ENCODE measurements around the gene TRIML1.
"Not testable (repeated sequence)": the region's sequence is repeated elsewhere in the genome, so short reads cannot be mapped to it uniquely, and the experiment has no call there.

TRIML1 gene

DNA sequence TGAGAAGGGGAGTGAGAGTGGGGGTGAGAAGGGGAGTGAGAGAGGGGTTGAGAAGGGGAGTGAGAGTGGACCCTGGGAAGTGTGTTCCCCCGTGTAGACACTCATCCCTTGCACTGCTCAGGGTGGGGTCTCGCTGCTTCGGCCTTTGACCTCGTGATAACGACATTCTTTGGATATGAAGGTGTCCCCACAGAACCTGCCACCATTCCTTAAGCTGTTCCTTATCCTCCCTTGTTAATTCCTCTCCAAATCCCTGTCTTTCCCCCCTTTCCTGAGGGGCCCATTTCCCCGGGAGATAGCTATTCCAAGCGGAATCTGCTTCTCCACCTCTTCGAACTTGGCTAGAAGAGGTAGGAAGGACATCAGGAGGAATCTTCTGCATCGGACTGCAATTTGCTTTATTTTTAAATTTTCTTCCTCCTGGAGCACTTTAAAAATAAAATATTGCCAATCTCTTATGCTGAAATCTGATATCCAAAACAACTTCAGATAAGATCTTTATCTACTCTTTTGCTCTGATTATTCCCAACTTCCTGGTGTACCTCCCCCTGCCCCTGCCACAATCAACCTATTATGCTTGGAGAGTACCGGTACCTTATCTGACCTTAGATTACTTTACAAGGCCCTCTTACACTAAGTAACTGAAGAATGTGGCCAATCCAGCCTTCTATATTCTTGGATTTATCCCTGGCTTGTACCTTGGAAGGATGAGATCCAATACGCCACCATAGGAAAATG is 15.6 kb downstream of the TRIML1 start:
- DNase-seq: no peak

DNA sequence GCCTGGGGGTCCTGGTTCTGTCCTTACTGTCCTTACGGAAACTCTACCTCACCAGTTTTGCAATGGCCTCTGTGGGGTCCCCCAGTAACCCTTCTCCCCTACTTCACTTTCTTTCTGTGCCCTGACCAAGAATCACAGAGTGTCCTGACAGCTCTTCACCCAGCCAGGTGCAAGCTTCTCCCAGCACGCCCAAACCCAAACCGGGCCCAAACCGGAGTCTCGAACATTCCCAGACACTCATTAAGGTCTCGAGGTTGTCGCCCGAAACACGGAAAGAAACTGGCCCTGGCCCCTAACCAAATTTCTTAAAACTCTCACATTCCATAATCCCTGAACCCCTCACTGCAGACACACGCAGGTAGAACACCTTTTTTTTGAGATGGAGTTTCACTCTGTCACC is 19.1 kb downstream of the TRIML1 start:
- no peak for DNase-seq

DNA sequence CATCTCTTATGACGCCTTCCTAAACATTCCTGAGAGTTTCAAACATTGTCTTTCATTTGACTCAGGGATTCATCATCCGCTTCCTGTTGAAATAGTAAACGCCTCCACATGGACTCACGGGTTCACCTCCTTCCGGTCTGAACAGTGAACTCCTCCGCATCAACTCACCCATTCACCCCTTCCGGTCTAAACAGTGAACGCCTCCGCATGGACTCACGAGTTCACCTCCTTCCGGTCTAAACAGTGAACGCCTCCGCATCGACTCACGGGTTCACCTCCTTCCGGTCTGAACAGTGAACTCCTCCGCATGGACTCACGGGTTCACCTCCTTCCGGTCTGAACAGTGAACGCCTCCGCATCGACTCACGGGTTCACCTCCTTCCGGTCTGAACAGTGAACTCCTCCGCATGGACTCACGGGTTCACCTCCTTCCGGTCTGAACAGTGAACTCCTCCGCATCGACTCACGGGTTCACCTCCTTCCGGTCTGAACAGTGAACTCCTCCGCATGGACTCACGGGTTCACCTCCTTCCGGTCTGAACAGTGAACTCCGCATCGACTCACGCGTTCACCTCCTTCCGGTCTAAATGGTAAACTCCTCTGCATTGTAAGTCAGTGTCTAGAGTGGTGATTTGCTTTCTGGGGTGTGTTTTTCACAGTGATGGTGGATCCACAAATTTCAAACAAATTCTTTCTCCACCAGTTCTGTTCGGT is 20.4 kb downstream of the TRIML1 start:
- not testable (repeated sequence) for DNase-seq

DNA sequence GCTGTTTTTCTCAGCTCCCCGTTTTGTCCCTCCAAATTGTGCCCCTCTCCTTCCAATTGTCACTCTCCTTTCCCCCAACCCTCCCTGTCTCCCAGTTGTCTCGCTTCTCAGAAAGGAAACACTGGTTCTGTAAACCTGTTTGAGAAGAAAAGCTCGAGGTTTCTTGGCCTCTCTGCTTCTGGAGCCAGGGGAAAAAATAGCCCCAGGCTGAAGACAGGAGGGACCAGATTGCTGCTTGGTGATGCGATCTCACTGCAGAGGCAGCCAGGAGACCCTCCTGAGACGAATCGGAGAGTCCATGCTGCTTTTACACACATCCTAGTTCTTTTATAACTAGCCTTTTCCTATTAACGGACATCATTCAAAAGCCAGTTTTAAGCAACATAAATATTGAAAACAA is 21.2 kb downstream of the TRIML1 start:
- DNase-seq: no peak

DNA sequence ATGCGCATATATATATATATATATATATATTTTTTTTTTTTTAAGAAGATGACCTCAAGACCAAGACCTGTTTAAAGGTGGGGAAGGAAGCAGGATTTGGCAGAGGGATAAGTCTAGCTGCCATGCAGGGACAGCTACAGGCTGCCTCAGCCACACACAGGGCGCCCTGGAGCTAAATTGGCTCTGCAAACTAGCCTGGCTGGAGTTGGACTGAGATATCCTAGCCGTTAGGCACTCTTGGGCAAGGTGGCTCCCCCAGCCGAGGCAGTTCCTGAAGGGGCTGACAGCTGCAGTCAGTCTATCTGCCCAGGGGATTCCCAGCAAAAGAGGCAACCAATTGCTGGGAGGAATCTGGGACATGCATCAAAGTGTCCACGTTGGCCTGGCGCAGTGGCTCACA is 21.9 kb downstream of the TRIML1 start:
- no peak for DNase-seq

DNA sequence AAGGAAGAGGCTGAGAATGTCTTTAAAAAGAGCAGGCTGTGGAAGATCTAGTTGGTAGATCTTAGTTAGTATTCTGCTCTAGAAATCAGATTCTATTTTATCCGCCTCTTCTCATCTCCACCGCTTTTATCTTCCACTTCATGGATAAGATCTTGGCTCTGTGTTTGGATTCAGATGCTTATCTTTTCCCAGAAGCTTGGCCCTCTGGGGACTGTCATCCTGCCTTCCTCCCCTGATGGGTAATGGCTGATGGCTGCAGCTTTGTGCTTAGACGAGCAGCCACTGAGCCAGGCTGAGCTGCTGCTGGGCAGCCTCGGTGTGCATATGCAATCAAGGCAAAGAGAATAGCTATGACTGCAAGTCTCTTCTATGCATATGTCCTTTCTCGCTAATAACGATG is 23.5 kb downstream of the TRIML1 start:
- DNase-seq: no peak

DNA sequence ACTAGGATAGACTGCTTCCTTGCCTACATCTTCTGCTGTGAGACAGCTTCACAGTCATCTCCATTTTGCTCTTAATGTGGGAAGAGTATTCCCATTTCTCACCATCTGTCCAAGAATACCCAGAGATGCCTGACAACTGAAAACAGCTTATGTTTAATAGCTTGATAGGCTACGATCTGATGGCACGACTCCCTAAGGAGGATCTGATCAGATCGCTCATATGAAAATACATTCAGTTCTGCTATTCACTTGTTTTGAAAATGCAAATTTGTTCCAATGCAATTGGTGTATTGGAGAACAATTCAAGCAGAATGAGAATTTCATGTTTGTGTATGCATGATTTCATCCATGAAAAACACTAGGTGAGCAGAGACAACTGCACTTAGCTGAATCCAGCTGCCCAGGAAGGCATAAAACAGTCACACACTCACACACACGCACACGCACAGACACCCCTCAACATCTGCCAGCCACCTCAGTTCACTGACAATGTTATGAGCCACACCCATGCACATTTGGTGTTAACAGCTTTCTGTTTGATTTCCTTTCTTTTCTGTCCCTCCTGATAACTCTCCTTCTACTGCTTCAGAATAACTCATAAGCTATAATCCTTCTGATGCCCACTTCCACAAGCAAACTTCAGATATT is 29.6 kb downstream of the TRIML1 start:
- DNase-seq: no peak

DNA sequence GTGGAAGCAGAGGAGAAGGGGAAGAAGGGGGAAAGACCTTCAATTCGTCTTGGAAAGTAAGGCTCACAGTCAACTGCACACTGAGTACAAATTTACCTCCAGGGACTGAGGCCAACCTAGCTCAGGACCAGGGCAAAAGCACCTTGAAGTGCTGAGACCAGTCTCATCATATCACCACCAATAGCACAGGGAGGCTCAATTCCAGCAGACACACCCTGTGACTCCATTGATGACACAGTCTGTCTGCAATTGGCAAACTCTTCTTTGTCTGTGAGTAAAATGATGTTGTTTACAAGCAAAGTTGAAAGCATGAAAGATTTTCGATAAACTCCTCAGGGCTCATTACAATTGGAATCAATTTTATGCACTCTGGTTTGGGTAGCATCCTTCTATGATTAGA is 32.3 kb downstream of the TRIML1 start:
- no peak for DNase-seq

DNA sequence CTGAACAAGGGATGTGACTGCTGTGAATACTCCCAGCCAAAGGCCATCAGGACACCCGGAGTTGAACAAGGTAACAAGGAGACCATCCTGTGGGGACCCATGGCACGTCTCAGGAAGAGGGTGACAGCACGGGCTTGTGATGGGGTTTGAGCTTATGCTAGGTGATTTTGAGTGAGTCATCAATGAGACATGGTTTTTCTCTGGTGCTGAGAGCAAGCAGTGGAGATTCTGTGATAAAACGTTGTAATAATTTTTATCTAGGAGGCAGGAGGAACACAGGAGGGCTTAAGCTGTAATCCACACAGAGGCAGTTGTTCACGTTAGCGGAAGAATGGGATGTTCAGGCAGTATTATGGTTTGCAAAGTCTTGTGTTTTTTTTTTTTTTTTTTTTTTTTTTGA is 36.0 kb downstream of the TRIML1 start:
- no peak for DNase-seq

DNA sequence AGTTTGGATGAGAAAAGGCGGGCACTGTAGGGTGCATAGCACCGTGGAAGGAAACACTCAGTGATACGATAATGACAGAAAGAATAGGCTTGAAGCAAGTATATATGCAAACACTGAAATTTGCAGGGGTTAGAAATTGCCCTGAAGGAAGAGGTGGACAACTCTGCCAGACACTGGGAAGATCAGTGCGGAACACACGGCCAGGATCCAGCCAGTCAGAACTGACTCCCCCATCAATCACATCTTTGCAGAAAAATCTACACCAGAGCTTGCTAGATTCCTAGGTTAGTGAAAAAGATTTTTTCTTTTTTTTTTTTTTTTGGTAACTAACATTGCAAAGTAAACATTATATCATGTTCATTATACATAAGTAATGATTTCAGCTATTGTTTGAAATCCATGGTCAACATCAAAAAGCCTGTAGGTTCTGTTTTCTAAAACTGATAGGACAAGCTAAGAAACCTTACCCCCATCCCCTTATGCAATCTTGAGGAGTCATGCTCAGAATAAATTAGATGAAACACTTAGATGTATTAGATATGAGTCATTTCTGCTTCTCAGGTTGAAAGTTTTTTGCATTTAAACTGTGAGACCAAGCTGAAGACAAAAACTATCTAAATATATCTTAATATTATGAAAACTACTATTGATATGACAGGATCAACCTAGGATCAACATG is 38.9 kb downstream of the TRIML1 start:
- DNase-seq: no peak

DNA sequence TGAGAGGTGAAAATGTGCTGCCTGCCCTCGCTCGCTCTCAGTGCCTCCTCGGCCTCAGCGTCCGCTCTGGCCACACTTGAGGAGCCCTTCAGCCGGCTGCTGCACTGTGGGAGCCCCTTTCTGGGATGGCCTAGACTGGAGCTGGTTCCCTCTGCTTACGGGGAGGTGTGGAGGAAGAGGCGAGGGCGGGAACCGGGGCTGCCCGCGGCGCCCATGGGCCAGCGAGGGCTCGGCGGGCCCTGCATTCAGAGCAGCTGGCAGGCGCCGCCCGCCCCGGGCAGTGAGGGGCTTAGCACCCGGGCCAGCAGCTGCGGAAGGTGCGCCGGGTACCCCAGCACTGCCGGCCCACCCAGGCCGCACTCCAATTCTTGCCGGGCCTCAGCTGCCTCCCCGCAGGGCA is 39.6 kb downstream of the TRIML1 start:
- no peak for DNase-seq

DNA sequence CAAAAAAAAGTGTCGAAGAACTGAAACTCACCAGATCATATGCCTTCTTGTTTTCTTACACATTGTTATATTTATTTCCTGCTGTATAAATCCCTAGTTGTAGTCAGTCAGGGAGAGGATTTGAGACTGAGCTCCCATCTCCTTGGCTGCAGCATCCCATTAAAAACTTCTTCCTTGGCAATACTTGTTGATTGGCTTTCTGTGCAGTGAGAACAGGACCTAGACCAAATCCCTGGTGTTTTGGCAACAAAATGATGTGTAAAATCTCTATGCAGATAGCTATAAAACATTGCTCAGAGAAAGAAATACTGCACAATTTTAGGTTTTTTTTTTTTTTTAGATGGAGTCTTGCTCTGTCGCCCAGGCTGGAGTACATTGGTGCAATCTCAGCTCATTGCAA is 47.9 kb downstream of the TRIML1 start:
- no peak for DNase-seq

DNA sequence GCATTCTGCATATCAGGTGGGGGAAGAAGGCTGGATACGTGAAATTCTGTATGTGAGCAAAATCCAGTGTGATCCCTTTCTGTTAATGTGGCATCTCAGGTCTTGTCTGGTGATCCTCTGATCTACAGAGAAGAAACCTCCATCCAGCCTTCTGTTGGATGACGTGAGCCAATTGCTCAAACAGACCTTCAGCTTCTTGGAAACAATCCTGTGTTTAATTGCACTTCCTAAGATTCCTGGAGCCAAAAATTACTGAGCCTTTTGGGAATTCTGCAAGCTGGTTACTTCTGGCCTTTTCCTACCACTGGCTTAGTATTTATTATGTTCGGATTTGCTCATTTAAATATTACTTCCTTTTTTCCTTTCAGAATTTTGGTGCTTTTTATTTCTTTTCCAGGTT is 51.2 kb downstream of the TRIML1 start:
- DNase-seq: no peak

DNA sequence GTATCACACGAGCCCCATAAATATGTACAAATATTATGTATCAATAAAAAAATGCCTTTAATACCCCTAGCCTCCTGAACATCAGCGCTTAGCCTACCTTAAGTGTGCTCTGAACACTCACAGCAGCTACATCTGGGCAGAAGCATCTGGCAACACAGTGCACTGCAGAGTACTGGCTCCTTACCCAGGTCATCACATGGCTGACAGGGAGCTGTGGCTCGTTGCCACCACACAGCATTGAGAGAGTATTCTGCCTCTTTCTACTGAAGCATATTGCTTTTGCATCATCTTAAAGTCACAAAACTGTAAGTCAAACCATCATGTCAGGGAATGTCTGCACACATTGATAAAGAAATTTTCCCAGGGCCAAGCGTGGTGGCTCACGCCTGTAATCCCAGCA is 55.2 kb downstream of the TRIML1 start:
- no peak for DNase-seq

DNA sequence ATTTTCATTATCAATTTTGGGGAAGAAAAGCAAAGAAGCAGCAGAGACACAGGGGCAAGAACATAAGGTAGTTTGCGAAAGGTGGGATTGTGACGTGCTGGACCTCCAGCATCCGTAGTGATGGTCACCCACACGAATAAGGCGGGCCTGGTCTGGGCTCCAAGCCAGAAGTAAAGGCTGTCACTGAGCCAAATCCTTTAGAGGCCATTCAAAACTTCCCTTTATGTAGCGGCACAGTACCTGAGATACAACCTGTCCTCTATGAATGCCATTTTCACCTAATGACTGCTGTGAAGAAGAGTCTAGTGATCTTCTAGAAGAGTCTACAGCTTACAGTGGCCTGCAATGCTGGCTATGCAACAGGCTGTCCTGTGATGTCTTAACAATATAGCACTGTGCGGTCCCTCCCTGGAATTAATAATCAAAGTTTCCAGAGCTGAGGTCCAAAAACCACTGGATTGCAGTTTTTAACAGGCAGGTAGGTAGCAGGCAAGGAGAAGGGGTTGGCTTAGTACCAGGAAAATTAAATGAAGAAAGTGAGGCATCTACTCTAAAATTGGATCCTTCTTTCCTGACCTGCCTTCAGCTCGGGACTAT is 56.2 kb downstream of the TRIML1 start:
- DNase-seq: no peak

DNA sequence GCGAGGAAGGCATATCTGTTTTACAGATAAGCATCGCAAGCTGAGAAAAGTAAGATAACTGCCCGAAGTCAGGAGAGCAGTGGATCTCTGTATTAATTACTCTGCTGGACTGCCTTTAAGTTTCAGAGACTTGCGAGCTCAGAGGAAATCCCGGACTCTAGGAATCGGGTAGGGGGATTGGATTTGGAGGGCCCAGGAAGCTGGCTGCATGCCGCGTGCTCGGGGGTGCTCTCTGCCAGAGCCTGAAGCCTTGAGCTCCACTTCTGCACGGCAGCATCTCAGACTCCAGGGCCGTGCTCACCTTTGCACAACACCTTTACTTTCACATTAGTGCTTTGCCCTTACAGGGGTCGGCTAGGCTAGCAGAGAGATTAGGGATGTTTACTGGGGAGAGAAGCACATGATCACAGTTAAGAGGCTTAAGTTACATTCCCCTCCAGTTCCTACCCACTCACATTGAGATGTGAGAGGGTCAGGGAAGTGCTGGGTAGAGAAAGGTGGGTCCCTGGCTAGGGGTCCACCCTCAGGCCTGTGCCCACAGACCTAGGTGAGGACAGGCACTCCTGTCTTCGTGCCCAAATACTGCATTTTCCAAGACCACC is 57.0 kb downstream of the TRIML1 start:
- DNase-seq: no peak
